Fibroblast of lung (primary cell): Measurements from ENCODE around the gene TACC2. TPM values are rescaled to one million over a fixed set of nuclear protein-coding genes. Genes with fewer than 3 reads are reported as not detected.
A peak's percentile ranks its signal among the peaks of the same experiment; 100 is the strongest.

Experiments used
- DNase-seq, 2 donors: peaks; one replicate each; pipeline versions ENCODE4 v3.0.0 to v3.0.0-alpha.2; 2010; ENCODE audit warnings: low read depth in 2 of 2
- H2AFZ ChIP-seq: 2 replicates; pipeline ENCODE4 v1.5.1; 2012; ENCODE audit warnings: low read length, control low read depth, inconsistent platforms
- H3K27ac ChIP-seq: 2 replicates; pipeline ENCODE4 v1.5.1; 2011; ENCODE audit warnings: low read length, control low read depth; ENCODE audit not compliant: insufficient read depth
- H3K27me3 ChIP-seq: 2 replicates; pipeline ENCODE4 v1.5.1; 2011; ENCODE audit warnings: mild to moderate bottlenecking, low read length; ENCODE audit not compliant: control insufficient read depth, insufficient read depth
- H3K36me3 ChIP-seq: 2 replicates; pipeline ENCODE4 v1.5.1; 2011; ENCODE audit warnings: low read length; ENCODE audit not compliant: control insufficient read depth, insufficient read depth
- H3K4me1 ChIP-seq: 2 replicates; pipeline ENCODE4 v1.5.1; 2011; ENCODE audit warnings: low read length; ENCODE audit not compliant: control insufficient read depth, insufficient read depth; ENCODE audit errors: extremely low read depth
- H3K4me2 ChIP-seq: 2 replicates; pipeline ENCODE4 v1.5.1; 2011; ENCODE audit warnings: low read length, control low read depth; ENCODE audit not compliant: insufficient read depth; ENCODE audit errors: extremely low read depth
- H3K4me3 ChIP-seq, 4 experiments: fragments of 200-600 bp in 1 of 4; sonication (generic) in 1 of 4; replicated peaks in 1 of 4; 2 replicates each; pipeline ENCODE4 v1.5.1; 2011 to 2016; ENCODE audit warnings: low read length in 4 of 4, low read depth in 3 of 4, mild to moderate bottlenecking in 3 of 4, control low read depth in 2 of 4, inconsistent platforms in 1 of 4, mixed read lengths in 1 of 4; ENCODE audit not compliant: insufficient read depth in 1 of 4; ENCODE audit errors: control extremely low read depth in 1 of 4
- H3K79me2 ChIP-seq: 2 replicates; pipeline ENCODE4 v1.5.1; 2012; ENCODE audit warnings: mild to moderate bottlenecking, low read length, inconsistent platforms; ENCODE audit not compliant: control insufficient read depth, insufficient read depth
- H3K9ac ChIP-seq: 2 replicates; pipeline ENCODE4 v1.5.1; 2011; ENCODE audit warnings: mild to moderate bottlenecking, low read length, control low read depth; ENCODE audit not compliant: insufficient read depth
- H3K9me3 ChIP-seq: 2 replicates; pipeline ENCODE4 v1.5.1; 2012; ENCODE audit warnings: low read depth, low read length; ENCODE audit not compliant: control insufficient read depth, insufficient read depth
- H4K20me1 ChIP-seq: 2 replicates; pipeline ENCODE4 v1.5.1; 2011; ENCODE audit warnings: low read length; ENCODE audit not compliant: control insufficient read depth, insufficient read depth; ENCODE audit errors: extremely low read depth
- CTCF ChIP-seq, 2 donors: IDR thresholded peaks in 1 of 2; conservative IDR thresholded peaks in 1 of 2; 1 replicate in 1 of 2; 2 replicates in 1 of 2; pipeline ENCODE4 v1.5.1; 2011 to 2012; ENCODE audit warnings: low read length in 2 of 2, control low read depth in 1 of 2, inconsistent platforms in 1 of 2, low read depth in 1 of 2, mild to moderate bottlenecking in 1 of 2
- EZH2 ChIP-seq: IDR thresholded peaks from 2 replicates; pipeline ENCODE4 v1.5.1; 2012; ENCODE audit warnings: low read length, control low read depth, mild to moderate bottlenecking; ENCODE audit errors: missing control alignments
- polyA plus RNA-seq, 2 donors: library from polyadenylated mRNA; depleted of rRNA in 1 of 2; stranded (reverse) in 1 of 2; unstranded in 1 of 2; fragments of >200 nt; gene quantifications; 2 replicates each; pipeline ENCODE4 v1.2.1, GENCODE V29; 2011 to 2012; ENCODE audit warnings: missing spikeins in 1 of 2
- total RNA-seq: library from RNA; depleted of rRNA; stranded (reverse); fragments of >200 nt; gene quantifications from 2 replicates; pipeline ENCODE4 v1.2.1, GENCODE V29; 2014

TACC2 gene
- total and polyA plus RNA-seq, 2 donors (not counting 1 experiment from before 2014, with no cell fraction given): 7.6 to 13.0 TPM

- no peak overlapping the region for H2AFZ ChIP-seq
- H3K4me2 ChIP-seq: peak overlapping the region; percentile 74
- no peaks in the 10 kb centered on the region for H3K9me3 ChIP-seq
- H3K4me1 ChIP-seq: peaks cover 10% of the 10 kb centered on the region
- H3K36me3 ChIP-seq: no peaks in the 10 kb centered on the region
- peak; percentile 96 to 97 for DNase-seq
- no peaks in the 10 kb centered on the region for H3K27me3 ChIP-seq
- peak overlapping the region; percentile 64 for H3K27ac ChIP-seq
- H4K20me1 ChIP-seq: no peaks in the 10 kb centered on the region
- H3K4me3 ChIP-seq: peak overlapping the region in 1 of 4 experiments; percentile 41
- peaks cover 7% of the 10 kb centered on the region for H3K79me2 ChIP-seq
- TF ChIP-seq CTCF (conservative IDR thresholded peaks at IDR 0.05 in 1 of 2, IDR thresholded peaks at IDR 0.05 in 1 of 2; ENCODE audit: low read depth in 1 of 2, low read length in 2 of 2) (no peak), EZH2 (no peak)
- H3K9ac ChIP-seq: no peak overlapping the region
These were observed 138.0 kb downstream of the TACC2 start for GRCh38 chr10:122126763-122127659.

GRCh38 chr10:122127943-122128342 lies 139.0 kb downstream of the TACC2 start:
- Histone ChIP-seq H3K4me1 (peaks cover 10% of the 10 kb centered on the region), H3K4me2 (peak overlapping the region; percentile 74), H3K36me3 (no peaks in the 10 kb centered on the region), H4K20me1 (no peaks in the 10 kb centered on the region), H3K27me3 (no peaks in the 10 kb centered on the region), H2AFZ (no peak overlapping the region), H3K9me3 (no peaks in the 10 kb centered on the region), H3K27ac (peak overlapping the region; percentile 64), H3K4me3 (peak overlapping the region; percentile 3 to 48 (median 40)), H3K79me2 (peaks cover 5% of the 10 kb centered on the region), H3K9ac (no peak overlapping the region)
- TF ChIP-seq EZH2: no peak
- no peak for TF ChIP-seq CTCF (conservative IDR thresholded peaks at IDR 0.05 in 1 of 2, IDR thresholded peaks at IDR 0.05 in 1 of 2; ENCODE audit: low read depth in 1 of 2, low read length in 2 of 2)
- DNase-seq: peak in 1 of 2 donors; percentile 71

GRCh38 chr10:122128357-122128756 lies 139.4 kb downstream of the TACC2 start:
- Histone ChIP-seq H2AFZ (no peak overlapping the region), H3K9ac (no peak overlapping the region), H3K79me2 (peaks cover 5% of the 10 kb centered on the region), H3K4me1 (peaks cover 10% of the 10 kb centered on the region), H4K20me1 (no peaks in the 10 kb centered on the region), H3K36me3 (no peaks in the 10 kb centered on the region), H3K9me3 (no peaks in the 10 kb centered on the region), H3K27ac (peak overlapping the region; percentile 64), H3K27me3 (no peaks in the 10 kb centered on the region), H3K4me3 (peak overlapping the region; percentile 3 to 48 (median 40)), H3K4me2 (peak overlapping the region; percentile 74)
- peak; percentile 29 to 74 for DNase-seq
- peak in 1 of 2 donors; percentile 30 for TF ChIP-seq CTCF (conservative IDR thresholded peaks at IDR 0.05 in 1 of 2, IDR thresholded peaks at IDR 0.05 in 1 of 2; ENCODE audit: low read depth in 1 of 2, low read length in 2 of 2)
- TF ChIP-seq EZH2: no peak
